GM12878 (cell line): ENCODE data around the gene OTUD4. TPM values are rescaled to one million over a fixed set of nuclear protein-coding genes. Genes with fewer than 3 reads are reported as not detected.

Source experiments
- BACH1 ChIP-seq: fragments of 450-650 bp; IDR thresholded peaks from 2 replicates; pipeline ENCODE4 v1.6.1; 2017; ENCODE audit warnings: mild to moderate bottlenecking, borderline replicate concordance
- BMI1 ChIP-seq: fragments of 450-650 bp; IDR thresholded peaks from 2 replicates; pipeline ENCODE4 v1.6.1; 2016; ENCODE audit warnings: mild to moderate bottlenecking, moderate library complexity, borderline replicate concordance
- CBX5 ChIP-seq: sonication (generic); IDR thresholded peaks from 2 replicates; pipeline ENCODE4 v1.6.1; 2016; ENCODE audit warnings: low read depth, moderate library complexity, mild to moderate bottlenecking, inconsistent platforms
- DPF2 ChIP-seq: fragments of 450-650 bp; IDR thresholded peaks from 2 replicates; pipeline ENCODE4 v1.6.1; 2017; ENCODE audit warnings: mild to moderate bottlenecking
- EP300 ChIP-seq, 2 experiments: fragments of 150-350 bp in 1 of 2; IDR thresholded peaks; 2 replicates each; pipeline ENCODE4 v1.6.1; 2011 to 2012; ENCODE audit warnings: low read depth in 2 of 2, low read length in 2 of 2, borderline replicate concordance in 1 of 2, improper control_type of control experiment in 1 of 2, inconsistent platforms in 1 of 2; ENCODE audit not compliant: control insufficient read depth in 1 of 2
- FOS ChIP-seq: IDR thresholded peaks from 3 replicates; pipeline ENCODE4 v1.6.1; 2011; ENCODE audit warnings: borderline replicate concordance; ENCODE audit not compliant: insufficient read length; ENCODE audit errors: extremely low read depth
- FOXK2 ChIP-seq: fragments of 450-650 bp; IDR thresholded peaks from 2 replicates; pipeline ENCODE4 v1.6.1; 2017; ENCODE audit warnings: mild to moderate bottlenecking, moderate library complexity
- GATAD2B ChIP-seq: fragments of 450-650 bp; conservative IDR thresholded peaks from 2 replicates; pipeline ENCODE4 v1.6.1; 2017; ENCODE audit warnings: low read depth, mild to moderate bottlenecking, moderate library complexity
- HCFC1 ChIP-seq: fragments of 150-350 bp; IDR thresholded peaks from 2 replicates; pipeline ENCODE4 v1.6.1; 2014; ENCODE audit warnings: low read length
- JUNB ChIP-seq: IDR thresholded peaks from 2 replicates; pipeline ENCODE4 v1.6.1; 2016; ENCODE audit warnings: antibody characterized with exemption, mild to moderate bottlenecking
- NFIC ChIP-seq: IDR thresholded peaks from 2 replicates; pipeline ENCODE4 v1.6.1; 2012; ENCODE audit warnings: low read depth, mild to moderate bottlenecking, inconsistent platforms, low read length, moderate library complexity
- PML ChIP-seq: IDR thresholded peaks from 2 replicates; pipeline ENCODE4 v1.6.1; 2012; ENCODE audit warnings: low read length, inconsistent platforms
- RAD51 ChIP-seq: fragments of 450-650 bp; IDR thresholded peaks from 2 replicates; pipeline ENCODE4 v1.6.1; 2016; ENCODE audit warnings: moderate library complexity, mild to moderate bottlenecking, inconsistent platforms
- RFX5 ChIP-seq: IDR thresholded peaks from 2 replicates; pipeline ENCODE4 v1.6.1; 2011; ENCODE audit warnings: low read depth, low read length, improper control_type of control experiment
- SIN3A ChIP-seq: IDR thresholded peaks from 2 replicates; pipeline ENCODE4 v1.6.1; 2012; ENCODE audit warnings: low read depth, low read length, improper control_type of control experiment
- STAT1 ChIP-seq: fragments of 450-650 bp; conservative IDR thresholded peaks from 2 replicates; pipeline ENCODE4 v1.6.1; 2014; ENCODE audit warnings: antibody characterized with exemption, mild to moderate bottlenecking
- YBX1 ChIP-seq: fragments of 450-650 bp; IDR thresholded peaks from 2 replicates; pipeline ENCODE4 v1.6.1; 2016; ENCODE audit warnings: antibody characterized with exemption
- ZSCAN29 ChIP-seq: fragments of 450-650 bp; IDR thresholded peaks from 2 replicates; pipeline ENCODE4 v1.6.1; 2017; ENCODE audit warnings: mild to moderate bottlenecking, moderate library complexity
- polyA plus RNA-seq, 11 experiments: library from polyadenylated mRNA; depleted of rRNA in 4 of 11; unstranded in 6 of 11; stranded (reverse) in 5 of 11; fragments of >200 nt; fragmentation: Nextera tagmentation in 4 of 11; fragmentation: Illumina TruSeq in 1 of 11; extraction: Ambion mirVana in 4 of 11; extraction: Trizol in 1 of 11; gene quantifications; 1 replicate in 1 of 11; 2 replicates in 10 of 11; pipeline versions ENCODE4 v1.2.1 to v1.2.3, GENCODE V29; 2011 to 2016; ENCODE audit warnings: inconsistent platforms in 2 of 11, missing spikeins in 2 of 11, low read depth in 1 of 11
- total RNA-seq, 4 experiments: library from RNA; depleted of rRNA in 3 of 4; stranded (reverse); fragments of >200 nt in 3 of 4; fragmentation: Illumina TruSeq in 1 of 4; extraction: Trizol in 1 of 4; gene quantifications; 2 replicates each; pipeline versions ENCODE4 v1.2.1 to v1.2.3, GENCODE V29; 2013 to 2021
- TF ChIP-seq, protein P1 (sequence below): fragments of 450-650 bp; IDR thresholded peaks from 2 replicates; pipeline ENCODE4 v1.6.1; 2017; ENCODE audit warnings: mild to moderate bottlenecking, moderate library complexity
- TF ChIP-seq, protein P2 (sequence below): fragments of 450-650 bp; IDR thresholded peaks from 2 replicates; pipeline ENCODE4 v1.6.1; 2018; ENCODE audit warnings: mild to moderate bottlenecking, low read depth, moderate library complexity; ENCODE audit not compliant: partially characterized antibody
- TF ChIP-seq, protein P3 (sequence below): IDR thresholded peaks from 2 replicates; pipeline ENCODE4 v1.6.1; 2011; ENCODE audit warnings: borderline replicate concordance, low read depth, mild to moderate bottlenecking, moderate library complexity, low read length; ENCODE audit not compliant: insufficient read depth, poor library complexity, severe bottlenecking
- TF ChIP-seq, protein P4 (sequence below): fragments of 450-650 bp; IDR thresholded peaks from 2 replicates; pipeline ENCODE4 v1.6.1; 2017; ENCODE audit warnings: borderline replicate concordance

The OTUD4 gene
- total and polyA plus RNA-seq, 10 of the 15 experiments (the other 5 are each of a cell fraction or from before 2014, with no cell fraction given), result 2.2 to 26.3 (median 14.2) TPM

- TF ChIP-seq, protein P1, sequence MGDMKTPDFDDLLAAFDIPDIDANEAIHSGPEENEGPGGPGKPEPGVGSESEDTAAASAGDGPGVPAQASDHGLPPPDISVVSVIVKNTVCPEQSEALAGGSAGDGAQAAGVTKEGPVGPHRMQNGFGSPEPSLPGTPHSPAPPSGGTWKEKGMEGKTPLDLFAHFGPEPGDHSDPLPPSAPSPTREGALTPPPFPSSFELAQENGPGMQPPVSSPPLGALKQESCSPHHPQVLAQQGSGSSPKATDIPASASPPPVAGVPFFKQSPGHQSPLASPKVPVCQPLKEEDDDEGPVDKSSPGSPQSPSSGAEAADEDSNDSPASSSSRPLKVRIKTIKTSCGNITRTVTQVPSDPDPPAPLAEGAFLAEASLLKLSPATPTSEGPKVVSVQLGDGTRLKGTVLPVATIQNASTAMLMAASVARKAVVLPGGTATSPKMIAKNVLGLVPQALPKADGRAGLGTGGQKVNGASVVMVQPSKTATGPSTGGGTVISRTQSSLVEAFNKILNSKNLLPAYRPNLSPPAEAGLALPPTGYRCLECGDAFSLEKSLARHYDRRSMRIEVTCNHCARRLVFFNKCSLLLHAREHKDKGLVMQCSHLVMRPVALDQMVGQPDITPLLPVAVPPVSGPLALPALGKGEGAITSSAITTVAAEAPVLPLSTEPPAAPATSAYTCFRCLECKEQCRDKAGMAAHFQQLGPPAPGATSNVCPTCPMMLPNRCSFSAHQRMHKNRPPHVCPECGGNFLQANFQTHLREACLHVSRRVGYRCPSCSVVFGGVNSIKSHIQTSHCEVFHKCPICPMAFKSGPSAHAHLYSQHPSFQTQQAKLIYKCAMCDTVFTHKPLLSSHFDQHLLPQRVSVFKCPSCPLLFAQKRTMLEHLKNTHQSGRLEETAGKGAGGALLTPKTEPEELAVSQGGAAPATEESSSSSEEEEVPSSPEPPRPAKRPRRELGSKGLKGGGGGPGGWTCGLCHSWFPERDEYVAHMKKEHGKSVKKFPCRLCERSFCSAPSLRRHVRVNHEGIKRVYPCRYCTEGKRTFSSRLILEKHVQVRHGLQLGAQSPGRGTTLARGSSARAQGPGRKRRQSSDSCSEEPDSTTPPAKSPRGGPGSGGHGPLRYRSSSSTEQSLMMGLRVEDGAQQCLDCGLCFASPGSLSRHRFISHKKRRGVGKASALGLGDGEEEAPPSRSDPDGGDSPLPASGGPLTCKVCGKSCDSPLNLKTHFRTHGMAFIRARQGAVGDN, result no peak
- TF ChIP-seq FOXK2 (no peak), DPF2 (peak; percentile 90), YBX1 (no peak), BMI1 (peak; percentile 77; the same call in 1 of the 2 replicates), STAT1 (no peak), FOS (no peak), SIN3A (no peak), HCFC1 (no peak), JUNB (peak; percentile 53; the same call in 1 of the 2 replicates), GATAD2B (no peak), EP300 (IDR thresholded peaks at IDR 0.05; ENCODE audit: borderline replicate concordance in 1 of 2, control insufficient read depth in 1 of 2, low read depth in 2 of 2, low read length in 2 of 2) (peak; percentile 74 to 95; a peak in 3 of 4 replicates), CBX5 (no peak), NFIC (peak; percentile 93), PML (no peak), RAD51 (peak; percentile 53), RFX5 (no peak), ZSCAN29 (no peak), BACH1 (peak; percentile 74; the same call in 1 of the 2 replicates)
- TF ChIP-seq, protein P2, sequence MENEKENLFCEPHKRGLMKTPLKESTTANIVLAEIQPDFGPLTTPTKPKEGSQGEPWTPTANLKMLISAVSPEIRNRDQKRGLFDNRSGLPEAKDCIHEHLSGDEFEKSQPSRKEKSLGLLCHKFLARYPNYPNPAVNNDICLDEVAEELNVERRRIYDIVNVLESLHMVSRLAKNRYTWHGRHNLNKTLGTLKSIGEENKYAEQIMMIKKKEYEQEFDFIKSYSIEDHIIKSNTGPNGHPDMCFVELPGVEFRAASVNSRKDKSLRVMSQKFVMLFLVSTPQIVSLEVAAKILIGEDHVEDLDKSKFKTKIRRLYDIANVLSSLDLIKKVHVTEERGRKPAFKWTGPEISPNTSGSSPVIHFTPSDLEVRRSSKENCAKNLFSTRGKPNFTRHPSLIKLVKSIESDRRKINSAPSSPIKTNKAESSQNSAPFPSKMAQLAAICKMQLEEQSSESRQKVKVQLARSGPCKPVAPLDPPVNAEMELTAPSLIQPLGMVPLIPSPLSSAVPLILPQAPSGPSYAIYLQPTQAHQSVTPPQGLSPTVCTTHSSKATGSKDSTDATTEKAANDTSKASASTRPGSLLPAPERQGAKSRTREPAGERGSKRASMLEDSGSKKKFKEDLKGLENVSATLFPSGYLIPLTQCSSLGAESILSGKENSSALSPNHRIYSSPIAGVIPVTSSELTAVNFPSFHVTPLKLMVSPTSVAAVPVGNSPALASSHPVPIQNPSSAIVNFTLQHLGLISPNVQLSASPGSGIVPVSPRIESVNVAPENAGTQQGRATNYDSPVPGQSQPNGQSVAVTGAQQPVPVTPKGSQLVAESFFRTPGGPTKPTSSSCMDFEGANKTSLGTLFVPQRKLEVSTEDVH, result no peak
- TF ChIP-seq, protein P3, sequence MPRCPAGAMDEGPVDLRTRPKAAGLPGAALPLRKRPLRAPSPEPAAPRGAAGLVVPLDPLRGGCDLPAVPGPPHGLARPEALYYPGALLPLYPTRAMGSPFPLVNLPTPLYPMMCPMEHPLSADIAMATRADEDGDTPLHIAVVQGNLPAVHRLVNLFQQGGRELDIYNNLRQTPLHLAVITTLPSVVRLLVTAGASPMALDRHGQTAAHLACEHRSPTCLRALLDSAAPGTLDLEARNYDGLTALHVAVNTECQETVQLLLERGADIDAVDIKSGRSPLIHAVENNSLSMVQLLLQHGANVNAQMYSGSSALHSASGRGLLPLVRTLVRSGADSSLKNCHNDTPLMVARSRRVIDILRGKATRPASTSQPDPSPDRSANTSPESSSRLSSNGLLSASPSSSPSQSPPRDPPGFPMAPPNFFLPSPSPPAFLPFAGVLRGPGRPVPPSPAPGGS, result peak; percentile 20
- TF ChIP-seq, protein P4, sequence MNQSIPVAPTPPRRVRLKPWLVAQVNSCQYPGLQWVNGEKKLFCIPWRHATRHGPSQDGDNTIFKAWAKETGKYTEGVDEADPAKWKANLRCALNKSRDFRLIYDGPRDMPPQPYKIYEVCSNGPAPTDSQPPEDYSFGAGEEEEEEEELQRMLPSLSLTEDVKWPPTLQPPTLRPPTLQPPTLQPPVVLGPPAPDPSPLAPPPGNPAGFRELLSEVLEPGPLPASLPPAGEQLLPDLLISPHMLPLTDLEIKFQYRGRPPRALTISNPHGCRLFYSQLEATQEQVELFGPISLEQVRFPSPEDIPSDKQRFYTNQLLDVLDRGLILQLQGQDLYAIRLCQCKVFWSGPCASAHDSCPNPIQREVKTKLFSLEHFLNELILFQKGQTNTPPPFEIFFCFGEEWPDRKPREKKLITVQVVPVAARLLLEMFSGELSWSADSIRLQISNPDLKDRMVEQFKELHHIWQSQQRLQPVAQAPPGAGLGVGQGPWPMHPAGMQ, result no peak
Measured at GRCh38 chr4:145195167-145195952, 15.0 kb upstream of the OTUD4 start (continued).
